HG03432 (cell line): ENCODE data around the gene B4GALT1.
A peak's percentile ranks its signal among the peaks of the same experiment; 100 is the strongest.
"Not testable (repeated sequence)": the region's sequence is repeated elsewhere in the genome, so short reads cannot be mapped to it uniquely, and the experiment has no call there.

ENCODE experiments used
- ATAC-seq: cut with Tn5 transposase; IDR thresholded peaks from one replicate; pipeline ENCODE4 v1.9.1; 2021; ENCODE audit warnings: mild to moderate bottlenecking, moderate library complexity; ENCODE audit not compliant: unreplicated experiment

The B4GALT1 gene

GRCh38 chr9:33105959-33106358, 61.2 kb downstream of the B4GALT1 start:
- ATAC-seq = no peak

DNA sequence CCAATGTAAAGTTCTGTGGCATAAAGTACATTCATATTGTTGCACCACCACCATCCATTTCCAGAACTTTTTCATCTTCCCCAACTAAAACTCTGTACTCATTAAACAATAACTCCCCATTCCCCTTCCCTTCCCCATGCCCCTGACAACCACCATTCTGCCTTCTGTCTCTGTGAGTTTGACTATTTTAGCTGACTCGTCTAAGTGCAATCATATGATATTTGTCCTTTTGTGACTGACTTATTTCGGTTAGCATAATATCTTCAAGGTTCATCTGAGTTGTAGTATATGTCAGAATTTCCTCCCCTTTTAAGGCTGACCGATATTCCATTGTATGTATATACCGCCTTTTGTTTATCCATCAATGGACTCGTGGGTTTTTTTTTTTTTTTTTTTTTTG, 61.6 kb downstream of the B4GALT1 start:
- no peak for ATAC-seq

DNA sequence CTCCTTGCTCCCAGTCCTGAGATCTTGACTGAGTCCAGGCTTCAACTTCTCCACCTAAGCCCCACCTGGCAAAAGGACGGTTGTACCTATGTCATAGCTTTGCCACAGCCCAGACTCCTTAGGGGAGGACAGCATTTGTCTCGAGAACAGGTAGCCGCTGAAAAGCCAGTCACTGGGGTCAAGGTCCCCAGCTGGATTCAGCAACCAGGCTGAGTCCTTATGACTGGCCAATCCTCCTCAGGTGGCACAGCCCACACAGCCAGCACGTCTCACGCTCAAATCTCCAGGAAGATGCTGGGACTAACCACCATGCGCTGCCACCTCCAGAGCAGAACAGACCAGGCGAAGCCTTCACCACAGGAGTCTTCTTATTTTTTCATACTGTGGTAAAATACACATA, 62.7 kb downstream of the B4GALT1 start:
- ATAC-seq = no peak

- ATAC-seq = no peak
Observed at GRCh38 chr9:33103501-33104281, 63.4 kb downstream of the B4GALT1 start.

DNA sequence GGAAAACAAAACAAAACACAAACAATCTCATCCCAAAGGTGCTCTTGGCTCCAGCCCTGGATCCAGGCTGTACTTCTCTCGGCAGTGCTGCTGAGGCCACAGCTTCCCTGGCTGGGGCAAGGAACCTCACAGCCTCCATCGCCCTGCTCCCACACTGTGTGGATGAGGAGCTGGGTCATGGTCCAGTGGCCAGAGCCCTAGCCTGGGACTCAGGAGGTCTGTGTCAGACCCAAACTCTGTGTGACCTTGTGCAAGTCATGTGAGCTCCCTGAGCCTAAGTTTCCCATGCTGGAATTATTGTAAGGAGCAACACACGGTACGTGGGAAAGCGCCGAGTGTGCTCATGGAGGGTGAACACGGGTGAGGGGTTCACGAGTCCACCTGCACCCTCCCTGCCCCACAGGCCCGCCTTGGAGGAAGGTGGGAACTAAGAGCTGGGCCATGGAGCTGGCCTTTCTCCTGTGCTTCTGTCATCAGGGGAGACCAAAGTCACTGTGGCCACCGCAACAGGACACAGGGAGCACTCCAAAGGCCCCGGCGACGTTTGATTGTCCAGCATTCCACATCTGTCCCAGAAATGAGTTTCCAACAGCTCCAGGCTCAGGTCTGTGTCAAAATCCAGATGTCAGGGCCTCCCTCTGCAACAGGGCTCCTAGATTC, 64.5 kb downstream of the B4GALT1 start:
- no peak for ATAC-seq

DNA sequence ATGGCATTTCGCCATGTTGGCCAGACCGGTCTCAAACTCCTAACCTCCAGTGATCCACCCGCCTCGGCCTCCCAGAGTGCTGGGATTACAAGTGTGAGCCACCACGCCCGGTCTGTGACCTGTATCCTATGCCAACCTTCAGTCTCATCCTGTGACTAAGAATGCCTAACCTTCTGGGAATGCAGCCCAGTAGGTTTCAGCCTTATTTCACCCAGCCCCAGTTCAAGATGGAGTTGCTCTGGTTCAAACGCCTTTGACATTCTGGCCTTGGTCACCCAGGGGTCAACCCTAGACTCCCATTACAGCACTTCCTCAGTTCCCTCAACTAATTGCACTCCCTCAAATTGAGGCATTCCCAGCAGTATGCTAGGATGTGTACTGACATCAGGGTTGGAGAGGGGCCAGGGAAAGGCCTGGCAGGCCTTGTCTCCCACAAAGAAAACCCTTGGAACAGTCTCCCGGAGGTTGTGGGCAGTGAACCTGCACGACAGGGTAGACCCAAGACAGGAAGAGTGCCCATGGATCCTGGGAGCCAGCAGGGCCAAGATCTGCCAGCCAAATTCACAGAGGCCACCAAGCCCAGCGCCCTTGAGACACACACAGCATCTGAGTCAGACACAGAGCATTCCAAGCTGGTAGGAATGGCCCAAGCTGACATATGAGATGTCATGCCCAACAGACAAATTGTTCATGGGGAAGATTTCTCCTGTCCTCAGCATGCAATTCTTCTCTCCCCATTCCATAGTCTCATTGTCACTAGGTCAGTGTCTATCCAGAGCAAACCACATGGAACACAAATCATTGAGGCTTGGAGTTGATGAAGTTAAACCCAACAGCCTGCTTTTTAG, 65.8 kb downstream of the B4GALT1 start:
- ATAC-seq = no peak

- ATAC-seq = no peak
Observed at GRCh38 chr9:33099754-33100153, 67.4 kb downstream of the B4GALT1 start.

GRCh38 chr9:33097192-33097591, 69.9 kb downstream of the B4GALT1 start:
- no peak for ATAC-seq

GRCh38 chr9:33092634-33093033, 74.5 kb downstream of the B4GALT1 start:
- ATAC-seq = no peak

GRCh38 chr9:33085672-33086071, 81.5 kb downstream of the B4GALT1 start:
- not testable (repeated sequence) for ATAC-seq

DNA sequence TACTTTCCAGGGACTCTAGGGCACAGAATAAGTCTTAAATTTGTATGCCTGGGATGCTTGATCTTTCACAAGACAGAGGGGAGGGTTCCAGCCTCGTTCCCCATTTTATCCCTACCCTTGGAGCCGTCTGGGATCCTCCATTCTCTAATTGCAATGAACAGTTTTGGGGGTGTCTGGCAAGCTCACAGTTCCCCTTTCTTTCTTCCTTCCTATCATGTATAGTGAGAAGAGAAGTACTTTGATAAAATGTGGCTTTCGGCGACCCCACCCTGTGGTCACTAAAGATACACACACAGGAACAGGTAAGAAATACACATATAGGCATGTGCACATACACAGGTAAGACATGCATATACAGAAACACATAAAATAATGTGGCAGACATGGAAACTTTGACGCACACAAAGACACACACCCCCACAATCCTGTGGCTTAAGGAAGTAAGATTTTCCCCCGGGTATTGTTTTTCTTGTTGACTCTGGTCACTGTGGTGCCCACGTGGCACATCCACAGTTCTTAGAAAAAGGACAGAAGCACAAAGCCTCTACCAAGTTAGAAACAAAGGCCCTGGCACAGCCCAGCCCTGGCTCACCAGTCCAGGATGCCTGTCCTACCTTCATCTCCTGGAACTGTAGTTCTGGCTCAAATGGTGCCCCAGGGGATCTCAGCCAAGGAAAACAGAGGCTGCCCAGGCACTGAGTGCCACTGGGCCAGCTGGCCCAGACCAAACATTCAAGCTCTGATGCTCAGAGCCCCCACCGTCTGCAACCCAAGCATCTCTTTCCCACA, 84.4 kb downstream of the B4GALT1 start:
- no peak for ATAC-seq

- ATAC-seq = no peak
Observed at GRCh38 chr9:33082128-33082527, 85.0 kb downstream of the B4GALT1 start.

DNA sequence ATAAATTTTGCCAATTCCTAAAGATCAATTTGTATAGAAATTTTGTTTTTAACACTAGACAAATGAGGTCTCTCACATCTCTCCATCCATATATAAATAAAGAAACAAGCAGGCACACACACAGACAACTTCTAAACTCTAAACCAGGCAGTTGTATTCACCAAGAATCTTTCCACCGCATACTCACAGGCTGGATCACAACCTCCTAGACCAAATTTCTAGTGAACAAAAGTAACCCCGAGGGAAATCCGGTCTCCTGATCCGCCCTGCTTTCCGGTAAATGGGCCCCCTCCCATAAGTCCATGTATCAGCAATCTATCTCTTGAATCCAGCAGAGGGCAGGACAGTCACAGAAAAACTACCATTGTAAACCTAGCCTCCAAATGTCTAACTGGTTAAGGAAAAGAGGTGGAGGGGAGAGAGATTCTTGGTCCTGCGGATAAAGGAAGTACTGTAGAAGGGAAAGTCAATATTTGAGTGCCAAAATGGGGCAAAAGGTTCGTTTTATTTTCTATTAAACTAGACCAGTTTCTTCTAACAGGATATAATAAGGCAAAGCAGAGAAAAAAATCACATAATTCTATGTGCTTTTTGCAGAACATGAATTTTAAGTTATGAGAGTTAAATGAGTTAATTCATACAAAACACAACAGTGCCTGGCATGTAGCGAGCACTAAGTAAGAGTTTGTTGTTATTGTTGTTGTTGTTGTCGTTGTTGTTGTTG, 85.8 kb downstream of the B4GALT1 start:
- peak; percentile 50 for ATAC-seq

- no peak for ATAC-seq
Observed at GRCh38 chr9:33080534-33080933, 86.6 kb downstream of the B4GALT1 start.

DNA sequence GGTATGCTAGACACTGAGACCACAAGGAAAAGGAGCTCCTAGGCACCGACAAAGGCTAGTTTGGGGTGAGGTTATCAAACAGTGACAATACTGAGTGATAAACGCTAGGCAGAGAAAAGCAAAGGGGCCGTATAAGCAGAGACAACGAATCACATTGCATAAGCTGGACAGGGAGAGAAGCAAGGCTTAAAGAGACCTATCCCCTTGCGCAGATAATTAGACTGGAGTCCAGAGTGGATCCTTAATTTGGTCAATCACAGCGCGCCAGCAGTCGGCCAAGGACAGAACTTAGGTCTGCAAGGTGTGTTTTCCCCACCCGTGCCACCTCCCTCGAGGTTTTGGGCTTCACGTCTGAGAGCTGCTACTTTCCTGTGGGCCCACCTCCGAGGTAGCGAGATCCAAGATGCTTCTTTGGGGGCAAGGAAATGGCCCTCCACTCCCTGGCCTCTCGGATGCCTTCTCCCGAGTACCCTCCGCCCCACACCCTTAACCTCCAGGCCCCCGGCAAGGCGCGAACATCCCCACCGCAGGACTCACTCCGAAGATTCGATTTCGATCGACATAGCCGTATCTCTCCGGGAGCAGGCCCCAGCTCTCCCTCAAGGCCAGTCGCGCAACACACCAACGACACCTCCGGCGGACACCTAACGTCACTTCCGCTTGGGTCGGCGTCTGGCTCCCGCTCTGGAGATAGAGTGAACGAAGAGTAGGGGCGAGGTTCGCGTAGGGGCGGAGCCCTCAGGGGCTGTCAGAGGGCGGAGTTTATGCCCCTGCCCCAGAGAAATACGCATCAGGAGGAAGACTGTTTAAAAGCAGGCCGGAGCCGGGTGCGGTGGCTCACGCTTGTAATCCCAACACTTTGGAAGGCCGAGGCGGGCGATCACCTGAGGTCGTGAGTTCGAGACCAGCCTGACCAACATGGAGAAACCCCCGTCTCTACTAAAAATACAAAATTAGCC, 90.8 kb downstream of the B4GALT1 start, which contains the start of gene SMU1:
SMU1 (minus strand) TSS at position 629 of the 959 bp plus-strand sequence; CDS start at position 563, 66 bp downstream.
- peak; percentile 99 for ATAC-seq

GRCh38 chr9:33068991-33069390, 98.1 kb downstream of the B4GALT1 start:
- ATAC-seq = no peak

DNA sequence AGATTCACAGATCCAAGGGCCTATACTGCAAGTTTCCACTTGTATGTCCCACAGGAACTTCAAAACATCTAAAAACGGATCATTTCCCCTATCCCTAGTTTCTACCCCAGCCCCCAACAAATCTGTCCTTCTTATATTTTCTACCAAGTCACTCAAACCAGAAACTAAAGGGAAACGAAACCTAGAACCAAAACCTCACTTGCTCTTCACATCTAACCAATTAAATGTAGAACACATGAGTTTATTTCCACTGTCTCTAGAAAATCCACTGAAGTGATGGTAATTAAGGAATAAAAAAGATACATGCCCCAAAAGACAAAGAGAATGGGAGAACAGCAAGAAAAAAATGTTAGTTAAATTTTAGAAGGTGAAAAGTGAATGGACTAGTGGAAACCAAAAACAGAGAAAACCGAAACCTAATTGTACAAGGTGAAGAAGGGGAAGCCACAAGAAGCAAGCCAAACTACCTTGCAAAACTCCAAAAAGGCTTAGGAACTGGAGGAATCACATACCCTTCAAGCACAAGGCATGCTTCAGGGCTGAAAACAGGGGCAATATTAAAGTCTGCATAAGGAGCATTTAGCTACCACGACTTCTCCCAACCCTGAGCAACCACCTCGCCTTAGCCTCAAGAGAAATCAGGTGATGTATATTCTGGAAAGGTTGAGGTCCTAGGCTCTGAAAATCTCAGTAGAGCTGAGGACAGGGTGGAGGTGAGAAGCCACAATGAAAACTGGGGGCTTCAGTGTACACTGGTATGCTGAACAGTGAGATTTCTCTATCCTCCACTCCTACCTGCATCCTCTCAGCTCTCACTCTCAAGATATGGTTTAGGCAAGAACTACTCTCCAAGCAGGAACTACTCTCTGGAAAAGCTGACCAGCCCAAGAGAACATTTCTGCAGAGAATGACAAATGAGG, 101.7 kb downstream of the B4GALT1 start:
- peak; percentile 87 for ATAC-seq
